Stimulated activated CD4-positive, alpha-beta T cell treated with anti-CD3 and anti-CD28 coated beads, Interleukin-4, amount 100 ng/mL, for 48 hours (primary cell): ENCODE data around the gene ENPP3.
"Not testable (repeated sequence)": the region's sequence is repeated elsewhere in the genome, so short reads cannot be mapped to it uniquely, and the experiment has no call there.

Source experiments
- DNase-seq, 2 donors: peaks; one replicate each; pipeline ENCODE4 v3.0.0-alpha.2; 2020; ENCODE audit warnings: low read depth in 2 of 2

The ENPP3 gene

DNA sequence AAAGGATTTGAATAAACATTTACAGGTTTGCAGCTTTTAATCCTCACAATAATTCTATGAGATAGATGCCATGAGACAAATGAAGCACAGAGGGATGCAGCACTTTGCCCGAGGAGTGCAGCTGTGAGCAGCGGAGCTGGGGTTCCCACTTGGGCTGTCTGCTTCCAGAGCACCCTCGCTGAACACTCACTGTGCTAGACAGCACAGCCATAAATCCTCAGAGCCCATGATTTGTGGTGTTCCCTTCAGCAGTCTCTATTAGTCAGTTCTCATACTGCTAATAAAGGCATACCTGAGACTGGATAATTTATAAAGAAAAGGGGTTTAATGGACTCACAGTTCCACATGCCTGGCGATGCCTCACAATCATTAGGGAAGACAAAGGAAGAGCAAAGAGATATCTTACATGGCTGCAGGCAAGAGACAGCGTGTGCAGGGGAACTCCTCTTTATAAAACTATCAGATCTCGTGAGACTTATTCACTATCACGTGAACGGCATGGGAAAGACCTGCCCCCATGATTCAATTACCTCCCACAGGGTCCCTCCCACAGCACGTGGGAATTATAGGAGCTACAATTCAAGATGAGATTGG lies 99.0 kb downstream of the ENPP3 start:
- no peak for DNase-seq

GRCh38 chr6:131736811-131737210 lies 99.7 kb downstream of the ENPP3 start:
- DNase-seq = no peak

DNA sequence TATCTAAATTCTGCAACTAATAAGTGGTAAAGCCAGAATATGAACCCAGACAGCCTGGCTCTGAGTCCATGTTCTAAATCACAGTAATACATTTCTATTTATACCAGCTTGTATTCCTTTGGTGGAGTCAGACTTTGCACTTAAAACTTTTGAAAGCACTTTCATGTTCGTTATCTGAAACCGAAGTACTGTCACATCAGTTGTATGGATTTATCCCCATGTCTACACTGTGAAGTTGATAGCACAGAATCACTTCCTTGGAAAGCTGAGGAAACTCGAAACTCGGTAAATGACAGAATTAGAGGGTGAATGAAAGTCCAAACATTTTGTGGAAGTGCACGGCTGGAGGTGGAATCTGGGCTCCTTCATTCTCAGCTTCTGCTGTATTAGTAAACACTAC lies 102.0 kb downstream of the ENPP3 start:
- no peak for DNase-seq

DNA sequence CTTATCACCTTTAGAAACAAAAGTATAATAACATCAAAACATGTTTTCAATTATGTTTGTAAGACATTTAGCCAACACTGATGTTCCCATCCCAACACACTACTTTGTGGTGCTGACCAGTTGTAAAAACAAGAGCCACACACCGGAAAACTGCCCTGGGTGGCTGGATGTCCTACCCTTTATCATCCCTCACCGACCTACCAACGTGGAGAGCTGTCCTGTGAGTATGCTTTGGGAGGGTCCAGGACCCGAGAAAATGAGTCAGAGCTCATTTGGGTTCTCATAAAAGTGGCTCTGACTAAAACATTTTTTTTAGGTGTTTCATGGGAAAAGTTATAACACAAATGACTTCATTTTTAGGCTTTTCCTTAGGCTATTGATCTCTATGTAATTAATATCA lies 103.1 kb downstream of the ENPP3 start:
- DNase-seq = no peak

DNA sequence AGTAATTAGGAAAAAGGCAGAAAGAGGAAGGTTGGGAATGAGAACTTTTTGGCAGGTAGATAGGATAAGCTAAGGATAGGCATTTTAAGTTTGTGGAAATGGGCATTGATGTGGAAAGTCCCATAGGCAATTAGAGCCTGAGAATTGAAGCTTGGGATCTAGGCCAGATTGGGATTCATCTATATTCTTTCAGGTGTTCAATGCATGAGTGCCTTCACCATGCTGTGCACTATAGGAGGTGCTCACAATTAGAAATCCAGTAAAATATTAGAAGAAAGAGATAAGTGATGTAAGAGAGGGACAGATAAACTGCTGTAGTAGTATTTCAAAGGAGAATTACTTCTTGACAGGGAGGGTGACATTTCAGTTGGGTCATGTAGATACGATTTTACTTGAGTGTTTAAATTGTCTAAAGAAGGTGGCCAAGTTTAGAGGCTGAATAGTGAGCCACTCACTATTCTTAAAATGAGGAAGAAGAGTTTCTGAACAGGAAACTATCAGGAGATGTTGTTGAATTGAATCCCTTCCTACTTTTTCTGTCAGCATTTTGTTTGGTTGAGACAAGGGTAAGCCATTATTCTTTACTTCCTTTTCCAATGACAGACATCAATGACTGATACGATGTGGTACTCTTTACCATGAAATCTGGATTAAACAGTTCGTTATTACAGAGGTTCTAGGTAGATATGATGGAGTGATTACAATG lies 104.7 kb downstream of the ENPP3 start:
- no peak for DNase-seq

- no peak for DNase-seq
Measured at GRCh38 chr6:131744432-131745287, 107.6 kb downstream of the ENPP3 start.

DNA sequence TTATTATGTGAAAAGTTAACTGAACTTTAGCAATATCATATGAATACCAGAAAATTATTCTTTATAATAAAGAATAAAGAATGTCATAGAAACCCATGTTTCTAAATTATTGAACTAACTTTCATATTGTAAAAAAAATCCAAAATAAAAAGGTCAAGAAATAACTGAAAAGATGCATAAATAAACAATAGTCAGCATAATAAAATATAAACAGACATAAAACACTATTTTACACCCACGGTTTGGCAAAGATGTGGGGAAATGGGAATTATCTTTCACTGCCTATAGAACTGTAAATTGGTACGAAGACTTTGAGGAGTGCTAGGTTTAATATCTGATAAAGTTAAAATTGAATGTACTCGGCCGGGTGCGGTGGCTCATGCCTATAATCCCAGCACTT lies 108.4 kb downstream of the ENPP3 start:
- no peak for DNase-seq

DNA sequence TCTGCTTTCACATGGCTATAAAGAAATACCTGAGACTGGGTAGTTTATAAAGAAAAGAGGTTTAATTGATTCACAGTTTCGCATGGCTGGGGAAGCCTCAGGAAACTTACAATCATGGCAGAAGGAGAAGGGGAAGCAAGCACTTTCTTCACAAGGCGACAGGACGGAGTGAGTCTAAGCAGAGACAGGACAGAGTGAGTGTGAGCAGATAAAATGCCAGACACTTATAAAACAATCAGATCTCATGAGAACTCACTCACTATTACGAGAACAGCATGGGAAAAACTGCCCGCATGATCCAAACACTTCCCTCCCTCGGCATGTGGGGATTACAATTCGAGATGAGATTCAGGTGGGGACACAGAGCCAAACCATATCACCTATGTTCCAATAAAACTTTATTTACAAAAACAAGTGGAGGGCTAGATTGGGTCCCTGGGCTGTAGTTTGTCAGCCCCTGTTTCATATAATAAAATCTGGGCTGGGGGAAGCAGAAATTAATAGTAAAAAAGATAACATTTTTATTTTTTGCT lies 110.8 kb downstream of the ENPP3 start:
- DNase-seq = no peak

- DNase-seq = no peak
Measured at GRCh38 chr6:131749023-131749422, 111.9 kb downstream of the ENPP3 start.

DNA sequence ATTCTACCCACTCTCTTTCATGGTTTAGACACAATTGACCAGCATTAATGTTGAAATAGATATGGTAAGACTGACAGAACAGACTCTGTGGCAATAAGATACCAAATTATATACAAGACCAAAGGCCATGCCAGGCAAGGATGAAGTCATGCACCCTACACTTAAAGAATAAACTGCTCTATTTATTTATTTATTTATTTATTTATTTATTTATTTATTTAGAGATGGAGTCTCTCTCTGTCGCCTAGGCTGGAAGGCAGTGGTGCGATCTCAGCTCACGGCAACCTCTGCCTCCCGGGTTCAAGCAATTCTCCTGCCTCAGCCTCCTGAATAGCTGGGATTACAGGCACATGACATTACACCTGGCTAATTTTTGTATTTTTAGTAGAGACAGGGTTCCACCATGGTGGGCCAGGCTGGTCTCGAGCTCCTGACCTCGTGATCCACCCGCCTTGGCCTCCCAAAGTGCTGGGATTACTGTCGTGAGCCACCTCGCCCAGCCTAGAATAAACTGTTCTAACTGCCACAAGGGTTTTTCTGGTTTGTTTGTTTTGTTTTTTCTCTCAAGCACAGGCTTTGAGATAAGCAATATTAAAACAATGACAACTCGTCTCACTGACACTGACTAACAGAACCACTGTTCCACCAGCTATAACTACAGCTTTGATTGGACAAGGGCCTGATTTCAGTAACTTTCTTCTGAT lies 114.1 kb downstream of the ENPP3 start:
- DNase-seq = not testable (repeated sequence)

GRCh38 chr6:131754088-131754487 lies 117.0 kb downstream of the ENPP3 start:
- no peak for DNase-seq

DNA sequence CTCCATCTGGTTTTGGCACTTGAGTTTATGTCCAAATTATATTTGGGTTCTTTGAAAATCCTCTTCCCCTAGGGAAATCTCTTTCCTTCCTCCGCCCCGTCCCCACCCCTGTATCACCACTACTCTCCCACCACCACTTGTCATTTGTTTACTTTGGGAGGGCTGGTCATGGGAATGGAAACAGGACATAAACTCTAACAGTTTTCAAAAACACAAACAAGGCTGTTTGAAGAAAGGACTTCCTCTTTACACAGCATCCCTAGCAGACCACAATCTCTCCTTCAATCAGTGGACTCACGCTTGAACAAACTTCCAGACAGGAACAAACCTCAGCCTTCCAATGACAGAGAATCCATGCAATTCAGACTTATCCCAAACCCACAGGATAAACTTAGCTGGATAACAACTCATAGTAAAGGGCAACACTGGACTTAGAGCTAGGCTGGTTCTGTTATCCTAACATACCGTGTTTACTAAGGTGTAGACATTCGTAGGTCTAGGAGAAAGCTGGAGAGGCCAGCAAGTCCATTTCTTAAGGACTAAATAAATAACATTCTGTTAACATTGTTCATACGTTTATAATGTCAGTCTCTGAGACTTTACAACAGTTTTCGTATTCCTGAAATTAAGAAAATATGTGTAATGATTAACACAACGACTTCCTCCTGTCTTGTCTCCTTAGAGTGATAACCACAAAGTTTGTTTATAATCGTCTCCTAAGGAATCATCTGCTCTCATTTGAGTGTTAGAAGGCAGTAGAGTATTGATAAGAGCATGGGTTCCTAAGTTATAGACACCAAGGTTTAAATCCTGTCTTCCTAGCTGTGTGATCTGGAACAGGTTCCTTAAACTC lies 117.8 kb downstream of the ENPP3 start:
- DNase-seq = no peak

DNA sequence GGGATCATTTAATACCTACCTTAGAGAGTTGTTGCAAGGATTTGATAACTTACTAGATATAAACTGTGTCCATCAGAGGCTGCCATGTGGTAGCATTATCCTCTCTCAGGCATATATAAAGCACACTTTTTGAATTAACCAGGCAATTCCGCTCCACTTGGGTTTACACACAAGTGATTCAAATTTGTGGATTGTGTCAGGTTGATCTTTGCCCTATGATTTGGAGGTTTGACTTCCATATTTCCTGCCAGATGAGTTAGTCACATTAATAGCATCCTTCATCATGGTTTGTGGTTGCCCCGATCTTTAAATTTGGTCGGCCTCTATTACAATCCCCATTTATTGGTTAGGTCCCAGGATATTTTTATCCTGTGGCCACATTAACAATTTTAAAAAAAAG lies 118.5 kb downstream of the ENPP3 start:
- no peak for DNase-seq

GRCh38 chr6:131756039-131756438 lies 118.9 kb downstream of the ENPP3 start:
- no peak for DNase-seq

DNA sequence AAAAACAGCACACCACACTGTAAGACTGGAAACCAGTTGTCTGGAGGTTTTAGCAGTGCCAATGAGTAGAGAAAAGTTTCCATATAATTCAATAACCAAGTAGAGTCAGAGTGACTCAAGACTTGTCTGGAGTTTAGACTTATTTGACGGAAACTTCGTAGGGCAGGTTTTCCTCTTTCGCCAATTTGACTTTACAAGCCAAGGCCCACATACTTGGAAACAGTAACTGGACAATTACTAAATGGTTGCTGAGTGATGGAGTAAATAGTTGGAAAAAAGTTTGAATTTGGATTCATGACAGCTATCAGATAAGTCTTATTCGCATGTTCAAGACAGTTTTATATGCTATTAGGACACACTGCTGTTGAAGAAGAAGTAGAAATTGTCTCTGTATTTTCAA lies 121.8 kb downstream of the ENPP3 start:
- no peak for DNase-seq

GRCh38 chr6:131761060-131761761 lies 124.1 kb downstream of the ENPP3 start:
- DNase-seq = no peak

GRCh38 chr6:131761762-131762067 lies 124.6 kb downstream of the ENPP3 start:
- no peak for DNase-seq

GRCh38 chr6:131762984-131763383 lies 125.9 kb downstream of the ENPP3 start:
- no peak for DNase-seq

- DNase-seq = no peak
Measured at GRCh38 chr6:131763749-131764148, 126.6 kb downstream of the ENPP3 start.

GRCh38 chr6:131764350-131764749 lies 127.2 kb downstream of the ENPP3 start:
- DNase-seq = no peak
